ENCODE measurements around the gene VIPR2.

DNA sequence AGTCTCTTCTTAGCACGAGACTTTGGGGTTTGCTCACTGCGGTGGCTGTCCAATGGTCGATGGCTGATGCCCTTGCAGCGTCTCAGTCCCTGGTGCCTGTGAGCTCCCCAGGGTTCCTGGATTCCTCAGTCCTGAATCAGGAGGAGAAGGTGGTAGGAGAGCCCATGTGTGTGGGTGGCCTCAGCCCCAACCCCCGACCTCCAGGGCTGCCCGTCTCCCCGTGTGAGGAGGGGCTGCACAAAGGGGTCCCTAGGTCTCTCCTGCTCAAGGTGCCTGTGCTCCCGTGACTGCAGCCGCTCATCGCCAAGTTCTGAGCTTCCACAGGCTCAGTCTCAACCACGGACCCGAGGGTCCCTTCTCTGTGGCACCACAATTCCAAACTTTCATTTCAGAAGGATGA lies 142.9 kb downstream of the VIPR2 start:
- TF ChIP-seq POLR2AphosphoS5 (IDR thresholded peaks at IDR 0.05) = no peak
- no peak for TF ChIP-seq POLR2A (IDR thresholded peaks at IDR 0.05)

Data from suprapubic skin (tissue), 4 donors.